AG09319 (cell line): ENCODE data around the gene SUSD4.
"Not testable (repeated sequence)": the region's sequence is repeated elsewhere in the genome, so short reads cannot be mapped to it uniquely, and the experiment has no call there.

Experiments used
- DNase-seq: peaks from one replicate; pipeline ENCODE4 v3.0.0-alpha.2; 2010; ENCODE audit warnings: low read depth; ENCODE audit errors: extremely low read depth
- CTCF ChIP-seq: IDR thresholded peaks from 2 replicates; pipeline ENCODE4 v1.5.1; 2011; ENCODE audit warnings: low read depth, mild to moderate bottlenecking, inconsistent platforms, low read length, moderate library complexity

Gene SUSD4

DNA sequence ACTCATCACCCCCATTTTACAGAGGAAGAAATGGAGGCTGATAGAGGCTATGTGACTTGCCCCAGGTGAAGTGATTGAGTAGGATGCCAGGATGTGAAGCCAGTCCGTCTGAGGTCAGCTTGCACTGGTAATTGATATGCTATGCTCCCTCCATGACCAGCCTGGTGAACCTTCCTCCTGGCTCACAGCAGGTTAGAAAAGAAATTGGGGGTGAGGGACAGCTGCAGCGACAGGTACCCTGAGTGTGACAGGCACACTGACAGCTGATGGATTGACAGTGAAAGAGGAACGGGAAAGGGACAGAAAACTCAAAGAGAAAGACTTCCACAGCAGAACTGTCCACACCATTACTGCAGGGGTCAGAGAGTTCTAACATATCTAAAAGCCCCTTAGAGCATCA lies 102.1 kb downstream of the SUSD4 start:
- TF ChIP-seq CTCF, result no peak
- no peak for DNase-seq

GRCh38 chr1:223260712-223261111 lies 103.3 kb downstream of the SUSD4 start:
- no peak for DNase-seq
- TF ChIP-seq CTCF, result no peak

DNA sequence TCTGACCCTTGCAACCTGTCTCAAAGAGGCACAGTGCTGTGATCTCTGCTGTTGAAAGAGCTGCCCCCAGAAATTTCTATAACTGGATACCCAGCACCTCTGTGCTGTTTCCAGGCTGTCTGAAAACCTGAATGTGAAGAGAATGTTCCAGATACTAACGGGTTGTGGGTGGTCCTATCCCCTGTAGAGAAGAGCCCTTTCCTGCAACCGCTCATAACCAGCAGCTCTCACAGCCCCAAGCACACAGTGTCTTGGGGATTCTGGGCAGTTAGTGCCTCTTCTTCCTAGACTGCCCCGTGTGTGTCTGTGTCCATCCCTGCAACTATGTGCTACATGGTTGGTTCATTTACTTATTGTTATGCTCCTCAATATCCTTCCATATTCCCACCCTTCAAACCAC lies 104.5 kb downstream of the SUSD4 start:
- no peak for DNase-seq
- TF ChIP-seq CTCF, result no peak

DNA sequence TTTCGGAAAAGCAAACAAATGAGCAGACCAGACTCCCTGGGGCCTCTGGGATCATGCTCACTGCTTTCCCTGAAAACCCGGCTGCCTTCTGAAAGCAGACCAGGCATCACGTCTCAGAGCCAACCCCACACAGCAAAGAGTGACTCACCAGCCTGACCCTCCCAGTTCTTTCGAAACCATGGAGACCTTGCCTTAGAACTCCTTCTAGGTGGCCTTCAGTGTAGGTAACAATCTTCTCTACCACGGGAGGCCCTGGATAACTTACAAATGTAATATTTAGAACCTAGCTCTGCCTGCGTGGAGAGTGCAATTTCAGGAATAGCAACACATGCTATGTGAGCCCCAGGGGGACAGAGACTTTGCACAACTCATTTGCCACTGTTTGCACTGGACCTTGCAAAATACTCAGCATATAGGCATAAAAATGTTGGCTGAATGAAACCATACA lies 105.2 kb downstream of the SUSD4 start:
- no peak for TF ChIP-seq CTCF
- DNase-seq, result no peak

DNA sequence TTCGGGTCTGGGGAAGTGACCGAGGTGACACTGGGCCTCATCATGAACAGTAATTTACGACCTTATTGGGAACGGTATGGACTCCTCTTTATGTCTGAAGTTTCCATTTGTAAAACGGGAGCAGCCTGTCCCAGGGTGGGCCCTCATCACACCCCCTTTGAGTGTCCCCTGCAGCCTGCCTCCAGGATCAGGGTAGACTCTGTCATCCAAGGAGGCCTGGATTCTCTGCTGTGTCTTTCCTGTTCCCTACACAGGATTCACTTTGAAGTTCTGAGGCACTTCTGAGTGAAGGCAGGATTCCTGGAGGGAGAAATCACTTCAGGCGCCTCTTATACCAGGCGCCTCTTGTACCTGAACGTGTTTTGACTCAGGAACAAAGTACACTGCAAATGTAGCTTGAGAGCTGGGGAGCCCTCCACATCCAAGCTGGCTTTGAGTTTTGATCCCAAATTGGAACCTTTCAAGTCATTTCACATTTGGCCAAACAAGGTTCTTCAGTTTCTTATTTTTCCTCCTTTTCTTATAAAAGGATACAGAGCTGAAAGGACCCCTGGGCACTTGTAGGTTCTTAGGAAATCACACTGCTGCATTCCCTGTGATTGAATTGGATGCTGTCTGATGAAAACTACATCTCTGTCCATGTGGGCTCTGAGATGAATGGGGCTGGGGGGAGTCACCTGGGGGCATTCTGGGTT lies 106.0 kb downstream of the SUSD4 start:
- no peak for TF ChIP-seq CTCF
- DNase-seq, result no peak

DNA sequence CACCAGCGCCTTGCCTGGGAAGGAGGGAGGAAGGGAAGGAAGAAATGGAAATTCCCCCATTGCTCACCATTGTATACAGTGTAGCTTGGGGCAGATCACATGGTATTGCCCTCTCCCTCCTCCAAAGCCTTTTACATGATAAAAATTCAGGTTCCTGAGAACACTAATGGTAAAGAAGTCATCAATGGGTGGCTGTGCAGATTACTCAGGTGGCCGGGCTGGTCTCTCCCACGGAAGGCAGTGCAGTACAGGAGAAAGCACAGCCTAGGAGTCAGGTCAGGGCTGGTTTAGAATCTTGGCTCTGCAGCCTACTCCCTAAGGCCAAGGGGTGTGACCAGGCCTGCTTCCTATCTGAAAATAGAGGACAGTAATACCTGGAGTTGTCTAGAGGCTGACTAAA lies 107.9 kb downstream of the SUSD4 start:
- DNase-seq, result no peak
- no peak for TF ChIP-seq CTCF

DNA sequence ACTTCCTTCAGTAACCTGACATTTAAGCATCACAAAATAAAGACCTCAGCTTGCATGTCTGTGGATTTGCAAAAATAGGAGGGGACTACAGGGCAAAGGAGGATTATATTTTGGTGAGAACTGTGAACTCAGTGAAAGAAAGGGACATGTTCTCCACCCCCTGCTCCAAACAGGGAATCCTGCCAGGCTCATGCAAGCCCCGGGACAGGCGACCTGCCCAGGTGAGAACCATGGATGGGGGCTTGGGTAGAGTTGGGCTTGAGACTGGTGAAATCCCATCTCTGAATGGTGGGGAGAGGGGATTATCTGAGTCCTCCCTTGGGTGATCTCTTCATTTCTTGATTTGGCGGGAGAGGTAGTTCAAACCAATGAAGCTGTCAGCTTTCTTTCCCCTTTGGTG lies 110.1 kb downstream of the SUSD4 start:
- TF ChIP-seq CTCF, result no peak
- DNase-seq, result no peak

DNA sequence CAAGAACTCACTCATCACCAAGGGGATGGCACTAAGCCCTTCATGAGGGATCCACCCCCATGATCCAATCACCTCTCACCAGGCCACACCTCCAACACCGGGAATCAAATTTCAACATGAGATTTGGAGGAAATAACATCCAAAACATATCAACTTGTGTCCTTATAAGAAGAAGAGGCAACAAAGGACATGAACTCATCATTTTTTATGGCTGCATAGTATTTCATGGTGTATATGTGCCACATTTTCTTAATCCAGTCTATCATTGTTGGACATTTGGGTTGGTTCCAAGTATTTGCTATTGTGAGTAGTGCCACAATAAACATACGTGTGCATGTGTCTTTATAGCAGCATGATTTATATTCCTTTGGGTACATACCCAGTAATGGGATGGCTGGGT lies 112.6 kb downstream of the SUSD4 start:
- not testable (repeated sequence) for DNase-seq
